ENCODE data around the gene DRC7.

Gene DRC7, protein sequence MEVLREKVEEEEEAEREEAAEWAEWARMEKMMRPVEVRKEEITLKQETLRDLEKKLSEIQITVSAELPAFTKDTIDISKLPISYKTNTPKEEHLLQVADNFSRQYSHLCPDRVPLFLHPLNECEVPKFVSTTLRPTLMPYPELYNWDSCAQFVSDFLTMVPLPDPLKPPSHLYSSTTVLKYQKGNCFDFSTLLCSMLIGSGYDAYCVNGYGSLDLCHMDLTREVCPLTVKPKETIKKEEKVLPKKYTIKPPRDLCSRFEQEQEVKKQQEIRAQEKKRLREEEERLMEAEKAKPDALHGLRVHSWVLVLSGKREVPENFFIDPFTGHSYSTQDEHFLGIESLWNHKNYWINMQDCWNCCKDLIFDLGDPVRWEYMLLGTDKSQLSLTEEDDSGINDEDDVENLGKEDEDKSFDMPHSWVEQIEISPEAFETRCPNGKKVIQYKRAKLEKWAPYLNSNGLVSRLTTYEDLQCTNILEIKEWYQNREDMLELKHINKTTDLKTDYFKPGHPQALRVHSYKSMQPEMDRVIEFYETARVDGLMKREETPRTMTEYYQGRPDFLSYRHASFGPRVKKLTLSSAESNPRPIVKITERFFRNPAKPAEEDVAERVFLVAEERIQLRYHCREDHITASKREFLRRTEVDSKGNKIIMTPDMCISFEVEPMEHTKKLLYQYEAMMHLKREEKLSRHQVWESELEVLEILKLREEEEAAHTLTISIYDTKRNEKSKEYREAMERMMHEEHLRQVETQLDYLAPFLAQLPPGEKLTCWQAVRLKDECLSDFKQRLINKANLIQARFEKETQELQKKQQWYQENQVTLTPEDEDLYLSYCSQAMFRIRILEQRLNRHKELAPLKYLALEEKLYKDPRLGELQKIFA

DNA sequence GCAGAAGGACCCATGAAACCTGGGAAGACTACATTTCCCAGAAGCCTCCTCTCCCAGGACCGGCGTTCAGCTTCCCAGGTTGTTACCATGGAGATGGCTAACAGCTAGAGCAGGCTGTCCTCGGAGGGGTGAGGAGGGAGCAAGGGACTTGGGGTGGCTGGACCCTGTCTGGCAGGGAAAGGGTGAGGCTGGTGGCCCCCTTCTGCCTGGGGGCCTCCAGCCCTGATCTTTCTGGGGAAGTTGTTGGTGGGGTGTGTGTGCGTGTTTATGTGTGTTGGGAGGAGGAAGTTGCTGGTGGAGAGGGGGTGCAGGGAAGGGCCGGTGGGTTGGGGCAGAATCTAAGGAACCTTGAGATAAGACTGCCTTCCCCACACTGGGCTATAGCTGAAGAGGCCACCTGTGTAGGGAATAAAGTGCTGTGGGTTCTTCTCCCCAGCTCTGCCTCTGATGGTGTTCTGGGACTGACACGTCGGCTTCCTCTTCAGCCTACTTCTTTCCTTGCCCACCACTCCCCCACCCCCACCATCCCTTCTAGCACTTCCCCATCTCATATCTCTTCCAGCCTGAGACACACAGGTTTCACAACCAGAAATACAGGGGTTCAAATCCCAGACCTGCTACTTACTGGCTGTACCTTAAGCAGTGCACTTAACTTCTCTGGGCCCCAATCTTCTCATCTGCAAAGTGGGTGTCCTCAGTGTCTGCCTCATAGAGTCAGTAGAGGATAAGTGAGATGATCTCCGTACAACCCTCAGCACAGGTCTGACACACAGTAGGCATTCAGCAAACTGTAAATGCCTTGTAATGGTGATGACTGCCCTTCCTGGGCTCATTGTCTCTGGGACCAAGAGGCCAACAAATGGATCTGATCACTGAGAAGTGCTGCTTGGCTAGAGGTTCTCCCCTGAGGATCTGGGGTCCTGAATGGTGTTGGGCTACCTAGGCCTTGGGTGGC is at the start of gene DRC7:
TSS of gene DRC7 (plus strand) at position 82 of the 955 bp plus-strand sequence. CDS start 3,144 bp downstream, outside the sequence.
- DNase-seq: peak; percentile 42

DNA sequence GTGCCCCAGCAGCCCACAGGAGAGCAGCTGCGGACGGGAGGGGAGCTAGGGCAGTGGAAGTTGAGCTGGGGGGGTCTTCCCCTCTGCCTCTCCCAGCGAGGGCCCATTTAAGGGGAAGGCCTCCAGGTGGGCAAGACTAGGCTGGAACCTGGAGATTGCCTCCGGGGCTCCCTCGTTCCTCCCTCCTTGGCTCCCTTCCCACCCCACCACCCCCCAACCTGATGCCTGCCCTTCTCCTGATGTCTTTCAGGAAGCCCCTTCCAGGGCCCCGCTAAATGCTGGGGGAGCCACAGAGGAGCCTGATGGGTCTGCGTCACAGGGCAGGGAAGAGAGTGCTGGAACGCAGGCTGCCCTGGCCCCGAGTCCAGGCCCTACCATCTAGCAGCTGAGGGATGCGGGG is 49.4 kb upstream of the DRC7 start:
- DNase-seq: no peak

DNA sequence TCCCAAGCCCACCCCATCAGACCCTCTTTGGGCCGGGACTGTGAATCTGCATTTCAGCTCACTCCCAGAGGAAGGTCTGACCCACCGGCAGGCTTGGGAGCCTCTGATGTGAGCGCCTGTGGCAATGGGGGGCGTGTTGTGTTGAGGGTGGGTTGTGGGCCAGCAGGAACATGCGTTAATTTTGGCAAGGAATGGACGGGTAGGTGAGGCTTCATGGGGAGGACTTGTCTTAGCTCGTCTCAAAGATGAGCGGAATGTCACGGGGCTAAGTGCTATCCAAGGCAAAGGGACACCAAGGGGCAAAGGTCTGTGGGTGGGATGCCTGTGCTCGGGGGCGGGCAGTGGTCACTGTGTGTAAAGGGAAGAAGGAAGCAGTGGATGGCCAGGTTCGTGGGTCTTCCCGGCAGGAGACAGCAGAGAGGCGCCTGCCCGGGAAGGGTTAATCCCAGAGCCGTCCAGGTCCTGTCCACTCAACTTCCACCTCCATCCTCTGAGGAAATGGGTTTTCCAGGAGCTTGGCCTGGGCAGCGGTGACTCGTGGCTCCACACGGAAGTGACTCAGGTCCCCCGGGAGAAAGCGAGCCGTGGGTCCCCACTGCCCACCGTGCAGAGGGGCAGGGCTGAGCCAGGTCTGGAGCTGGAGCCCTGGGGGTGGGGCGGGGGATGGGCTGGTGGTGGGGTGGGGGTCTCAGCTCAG is 48.8 kb upstream of the DRC7 start:
- no peak for DNase-seq

DNA sequence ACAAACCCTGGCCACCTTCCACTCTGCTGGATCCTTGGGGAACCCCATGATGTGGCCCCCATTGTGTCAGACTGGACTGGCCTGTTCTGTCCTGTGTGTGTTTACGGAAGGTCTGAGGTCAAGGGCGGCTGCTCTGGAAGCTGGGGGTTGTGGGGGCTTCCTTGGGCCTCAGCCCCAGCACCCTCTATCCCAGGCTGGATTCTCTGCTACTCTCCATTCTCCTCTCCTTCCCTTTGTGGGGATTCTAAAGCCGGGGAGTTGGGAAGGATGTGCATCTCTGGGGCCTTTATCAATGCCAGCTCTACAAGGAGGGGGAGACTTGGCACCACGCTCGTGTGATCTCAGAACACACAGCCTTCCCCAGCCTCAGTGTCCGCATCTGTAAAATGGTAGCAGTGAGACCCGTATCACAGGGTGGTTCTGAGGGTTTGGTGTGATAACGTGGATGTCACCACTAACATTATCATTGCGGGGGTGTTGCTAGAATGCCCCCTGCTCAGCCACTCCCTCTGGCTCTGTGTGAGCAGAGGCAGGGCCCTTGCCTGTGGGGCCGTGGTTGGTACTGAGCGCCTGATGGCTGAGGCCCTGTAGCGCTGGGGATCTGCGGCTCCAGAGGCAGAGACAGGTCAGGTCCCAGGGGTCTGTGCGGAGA is 48.1 kb upstream of the DRC7 start:
- DNase-seq: no peak

DNA sequence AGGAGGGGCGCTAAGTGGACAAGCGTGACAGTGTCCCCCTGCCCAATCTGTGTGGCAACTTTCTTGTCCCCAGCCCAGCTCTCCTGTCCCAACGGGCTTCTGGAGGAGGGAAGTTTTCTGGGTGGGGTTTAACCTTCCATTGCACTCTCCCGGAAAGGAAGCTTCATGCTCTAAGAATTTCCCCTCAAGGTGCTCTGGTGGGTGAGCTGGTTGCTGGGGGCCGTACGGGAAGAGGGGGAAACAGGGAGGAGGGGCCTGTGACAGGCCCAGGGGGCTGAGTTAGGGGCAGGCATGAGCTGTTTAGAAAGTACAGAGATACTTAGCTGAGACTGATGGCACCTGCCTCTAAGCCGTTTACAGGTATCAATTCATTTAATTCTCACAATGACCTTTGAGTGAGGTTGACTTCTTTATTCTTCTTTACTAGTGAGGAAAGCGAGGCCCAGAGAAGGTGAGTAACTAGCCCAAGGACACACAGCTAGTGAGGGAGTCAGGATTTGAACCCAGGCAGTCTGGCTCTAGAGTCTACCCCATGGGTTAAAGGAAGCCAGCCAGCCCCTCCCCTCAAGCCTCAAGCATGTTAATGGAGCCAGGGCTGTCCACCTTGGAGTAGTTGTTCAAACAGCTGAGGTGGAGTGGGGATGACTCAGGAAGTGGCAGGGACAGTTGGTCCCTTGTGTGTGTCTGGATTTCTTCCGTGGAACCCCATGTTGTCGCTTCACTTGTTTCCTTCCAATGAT is 47.3 kb upstream of the DRC7 start:
- no peak for DNase-seq

DNA sequence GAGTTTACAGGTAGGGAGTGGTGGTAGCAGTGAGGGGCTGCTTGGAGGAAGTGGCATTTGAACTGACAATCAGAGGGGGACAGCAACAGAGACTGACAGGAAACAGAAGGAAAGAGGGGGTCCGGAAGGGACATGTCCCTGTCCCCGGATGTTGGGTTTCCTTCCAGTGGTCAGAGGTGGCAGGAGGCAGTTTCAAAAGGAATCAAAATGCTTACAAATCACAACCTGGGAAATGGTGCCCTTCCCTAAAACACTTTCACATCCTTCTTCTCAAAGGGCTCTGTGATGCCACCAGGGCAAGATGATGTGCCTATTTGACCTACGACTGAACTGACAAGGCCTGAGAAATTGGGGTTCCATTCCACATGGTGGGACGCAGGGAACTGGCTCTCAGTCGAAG is 46.5 kb upstream of the DRC7 start:
- no peak for DNase-seq

DNA sequence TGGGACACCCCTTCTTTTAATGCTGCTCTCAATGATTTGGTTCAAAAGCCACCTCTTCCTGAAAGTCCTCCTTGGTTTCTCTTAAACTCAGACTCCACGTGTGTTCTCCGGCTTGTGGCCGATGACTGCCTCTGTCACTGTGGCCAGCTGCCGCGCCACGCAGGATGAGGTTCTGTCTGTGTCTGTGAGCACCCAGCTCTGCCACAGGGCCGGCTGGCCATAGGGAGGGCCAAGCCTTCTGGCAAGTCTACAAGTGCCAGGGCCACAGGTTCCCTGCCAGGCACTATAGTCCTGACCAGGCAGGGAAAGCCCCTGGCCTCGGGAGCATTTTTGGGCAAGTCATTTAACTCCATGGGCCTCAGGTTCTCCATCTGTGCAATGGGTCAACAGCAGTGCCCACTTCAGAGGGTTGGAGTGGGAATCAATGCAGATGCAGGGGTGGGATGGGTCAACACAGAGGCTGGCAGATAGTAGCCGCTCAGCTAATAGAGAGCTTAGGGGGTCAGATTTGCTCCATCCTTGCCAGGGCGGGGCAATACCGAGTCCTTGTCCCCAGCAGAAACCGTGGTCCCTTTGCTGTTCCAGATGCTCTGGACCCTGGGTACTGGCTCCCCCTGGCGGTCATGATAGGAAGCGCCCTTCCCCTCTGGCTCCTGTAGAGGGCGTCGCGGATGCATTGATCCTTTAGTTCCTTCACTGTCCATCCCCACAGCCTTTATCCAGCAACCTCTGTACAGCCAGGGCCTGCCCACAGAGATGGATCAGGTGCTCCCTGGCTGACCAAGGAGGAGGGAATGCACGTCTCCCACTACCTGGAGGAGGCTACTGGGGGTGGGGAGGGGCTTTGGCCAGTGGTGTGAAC is 45.8 kb upstream of the DRC7 start:
- peak; percentile 95 for DNase-seq

DNA sequence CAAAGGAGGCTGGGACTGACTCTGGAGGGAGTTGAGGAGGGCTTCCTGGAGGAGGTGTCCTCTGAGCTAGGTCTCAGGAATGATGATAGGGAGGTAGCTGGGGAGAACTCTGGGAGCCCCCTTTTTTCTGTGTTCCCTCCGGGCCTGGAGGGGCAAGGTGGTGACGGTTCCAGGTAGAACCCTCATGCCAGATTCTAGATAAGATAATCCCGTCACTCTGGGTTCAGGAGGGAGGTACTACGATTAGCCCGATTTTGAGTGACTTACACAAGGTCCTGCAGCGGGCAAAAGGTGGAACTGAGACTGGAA is 45.2 kb upstream of the DRC7 start:
- no peak for DNase-seq

DNA sequence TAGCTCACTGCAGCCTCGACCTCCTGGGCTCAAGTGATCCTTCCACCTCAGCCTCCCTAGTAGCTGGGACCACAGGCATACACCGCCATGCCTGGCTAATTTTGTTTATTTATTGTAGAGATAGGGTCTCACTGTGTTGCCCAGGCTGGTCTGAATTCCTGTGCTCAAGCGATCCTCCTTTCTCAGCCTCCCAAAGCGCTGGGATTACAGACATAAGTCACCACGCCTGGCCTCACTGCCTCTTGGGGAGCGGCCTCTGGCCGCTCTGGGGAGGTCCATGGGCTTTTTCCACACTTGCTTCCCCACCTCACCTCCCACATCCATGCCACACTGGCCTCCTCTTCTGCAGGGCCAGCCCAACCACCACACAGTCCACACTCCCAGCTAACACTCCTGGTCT is 44.8 kb upstream of the DRC7 start:
- no peak for DNase-seq

DNA sequence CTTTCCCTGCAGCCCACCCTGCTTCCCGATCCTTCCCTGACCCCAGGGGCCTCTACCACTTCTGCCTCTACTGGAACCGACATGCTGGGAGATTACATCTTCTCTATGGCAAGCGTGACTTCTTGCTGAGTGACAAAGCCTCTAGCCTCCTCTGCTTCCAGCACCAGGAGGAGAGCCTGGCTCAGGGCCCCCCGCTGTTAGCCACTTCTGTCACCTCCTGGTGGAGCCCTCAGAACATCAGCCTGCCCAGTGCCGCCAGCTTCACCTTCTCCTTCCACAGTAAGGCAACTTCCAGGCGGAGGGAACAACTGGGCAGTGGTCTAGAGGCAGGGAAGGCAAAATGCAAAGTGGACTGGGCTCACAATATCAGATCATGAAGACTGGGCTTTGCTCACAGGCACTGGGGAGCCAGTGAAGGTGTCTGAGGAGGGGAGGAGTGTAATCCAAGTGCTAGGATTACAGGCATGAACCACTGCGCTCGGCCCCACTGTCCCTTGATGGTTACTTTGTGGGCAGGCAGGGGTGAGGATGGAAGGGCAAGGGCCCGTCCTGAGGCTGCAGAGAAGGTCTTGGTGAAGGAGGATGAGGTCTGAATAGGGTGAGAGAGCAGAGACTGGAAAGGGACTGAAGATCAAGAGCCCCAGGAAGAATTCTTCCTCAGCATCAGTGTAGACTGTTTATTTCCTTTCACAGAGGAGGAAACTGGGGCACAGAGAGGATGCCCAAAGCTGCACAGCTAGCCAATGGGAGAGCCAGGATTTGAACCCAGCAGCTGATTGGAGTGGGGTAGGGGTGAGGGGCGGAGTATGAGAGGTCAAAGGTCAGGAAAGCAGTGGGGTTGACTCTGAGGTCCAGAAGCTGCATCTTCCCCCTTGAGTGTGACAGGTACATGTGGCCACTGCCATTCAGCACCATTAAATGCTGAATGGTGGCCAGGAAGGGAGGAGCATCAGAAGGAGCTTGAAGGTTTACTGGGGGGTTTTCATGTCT is 43.0 kb upstream of the DRC7 start:
- no peak for DNase-seq

DNA sequence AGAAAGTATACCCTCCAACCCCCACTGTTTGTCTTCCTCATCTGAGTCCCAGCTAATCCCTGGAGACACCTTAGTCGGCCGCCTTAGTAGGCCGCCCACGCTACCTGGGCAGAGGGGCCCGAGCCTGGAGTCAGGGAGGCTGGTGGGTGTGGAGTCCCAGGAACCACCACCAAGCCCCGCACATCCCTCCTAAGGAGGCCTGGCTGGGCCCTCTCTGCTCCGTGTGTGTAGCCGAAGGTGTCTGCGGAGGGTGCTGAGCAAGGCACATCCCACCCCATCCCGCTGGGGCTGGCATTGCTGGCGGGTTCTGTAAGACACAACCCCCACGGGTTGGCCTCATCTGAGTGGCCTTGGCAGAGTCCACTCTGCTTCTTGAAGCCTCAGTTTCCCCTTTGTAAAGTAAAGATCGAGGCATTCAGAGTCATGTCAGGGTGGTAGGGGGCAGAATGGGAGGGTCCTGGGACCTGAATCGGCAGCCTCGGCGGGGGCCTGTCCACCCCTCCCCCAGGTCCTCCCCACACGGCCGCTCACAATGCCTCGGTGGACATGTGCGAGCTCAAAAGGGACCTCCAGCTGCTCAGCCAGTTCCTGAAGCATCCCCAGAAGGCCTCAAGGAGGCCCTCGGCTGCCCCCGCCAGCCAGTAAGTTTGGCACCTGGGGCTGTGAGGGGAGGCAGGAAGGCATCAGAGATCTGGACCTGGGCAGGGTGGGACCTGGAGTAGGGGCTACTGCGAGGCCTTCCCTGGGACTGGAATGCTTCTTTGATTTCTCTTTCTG is 41.7 kb upstream of the DRC7 start:
- no peak for DNase-seq

DNA sequence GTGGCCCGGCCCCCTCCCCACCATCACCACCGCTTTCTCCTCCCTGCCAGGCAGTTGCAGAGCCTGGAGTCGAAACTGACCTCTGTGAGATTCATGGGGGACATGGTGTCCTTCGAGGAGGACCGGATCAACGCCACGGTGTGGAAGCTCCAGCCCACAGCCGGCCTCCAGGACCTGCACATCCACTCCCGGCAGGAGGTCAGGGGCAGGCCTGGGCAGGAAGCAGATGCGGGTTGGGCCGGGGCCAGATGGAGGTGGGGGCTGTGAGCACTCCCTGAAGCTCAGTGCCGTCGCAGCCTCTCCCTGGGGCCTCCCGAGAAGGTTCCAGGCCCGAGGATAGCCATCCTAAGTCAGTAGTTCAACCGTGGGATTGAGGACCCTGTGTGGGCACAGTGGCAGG is 40.7 kb upstream of the DRC7 start:
- no peak for DNase-seq

DNA sequence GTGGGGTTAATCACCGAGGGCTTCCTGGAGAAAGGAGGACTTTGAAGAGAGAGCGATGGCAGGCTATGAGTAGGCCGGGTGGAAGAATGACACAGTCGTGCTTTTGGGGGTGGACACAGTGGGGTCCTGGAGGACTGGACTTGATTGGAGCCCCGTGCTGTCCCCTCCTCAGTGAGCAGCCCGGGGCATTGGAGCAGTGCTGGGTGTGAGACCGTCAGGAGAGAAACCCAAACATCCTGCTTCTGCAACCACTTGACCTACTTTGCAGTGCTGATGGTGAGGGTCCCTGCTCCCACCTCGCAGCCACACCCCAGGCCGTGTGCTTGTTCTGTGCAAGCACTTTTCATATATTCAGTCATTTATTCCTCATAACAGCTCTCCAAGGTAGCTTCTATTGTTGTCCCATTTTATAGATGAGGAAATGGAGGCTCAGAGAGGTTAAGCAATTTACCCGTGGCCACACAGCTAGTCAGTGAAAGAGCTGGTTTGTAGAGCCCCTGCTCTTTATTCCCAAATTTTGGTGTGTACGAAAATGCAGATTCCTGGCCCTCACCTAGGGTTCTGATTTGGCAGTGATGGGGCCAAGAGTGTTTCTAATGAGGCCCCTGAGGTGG is 38.2 kb upstream of the DRC7 start:
- DNase-seq: no peak

DNA sequence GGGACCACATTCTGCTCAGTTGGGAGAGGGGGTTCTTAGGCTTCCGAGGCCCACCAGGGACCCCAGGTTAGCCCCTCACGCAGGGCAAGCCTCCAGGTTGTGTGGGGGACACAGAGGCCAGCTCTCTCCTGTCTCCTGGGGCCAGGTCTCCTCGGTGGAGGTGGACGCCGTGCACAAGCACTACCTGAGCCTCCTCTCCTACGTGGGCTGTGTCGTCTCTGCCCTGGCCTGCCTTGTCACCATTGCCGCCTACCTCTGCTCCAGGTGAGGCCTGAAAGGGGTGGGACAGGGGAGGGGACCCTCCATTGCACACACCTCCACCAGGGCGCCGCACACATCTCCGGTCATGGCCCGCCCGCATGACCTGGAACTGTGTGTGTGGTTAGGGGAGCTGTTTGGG is 37.4 kb upstream of the DRC7 start:
- no peak for DNase-seq

DNA sequence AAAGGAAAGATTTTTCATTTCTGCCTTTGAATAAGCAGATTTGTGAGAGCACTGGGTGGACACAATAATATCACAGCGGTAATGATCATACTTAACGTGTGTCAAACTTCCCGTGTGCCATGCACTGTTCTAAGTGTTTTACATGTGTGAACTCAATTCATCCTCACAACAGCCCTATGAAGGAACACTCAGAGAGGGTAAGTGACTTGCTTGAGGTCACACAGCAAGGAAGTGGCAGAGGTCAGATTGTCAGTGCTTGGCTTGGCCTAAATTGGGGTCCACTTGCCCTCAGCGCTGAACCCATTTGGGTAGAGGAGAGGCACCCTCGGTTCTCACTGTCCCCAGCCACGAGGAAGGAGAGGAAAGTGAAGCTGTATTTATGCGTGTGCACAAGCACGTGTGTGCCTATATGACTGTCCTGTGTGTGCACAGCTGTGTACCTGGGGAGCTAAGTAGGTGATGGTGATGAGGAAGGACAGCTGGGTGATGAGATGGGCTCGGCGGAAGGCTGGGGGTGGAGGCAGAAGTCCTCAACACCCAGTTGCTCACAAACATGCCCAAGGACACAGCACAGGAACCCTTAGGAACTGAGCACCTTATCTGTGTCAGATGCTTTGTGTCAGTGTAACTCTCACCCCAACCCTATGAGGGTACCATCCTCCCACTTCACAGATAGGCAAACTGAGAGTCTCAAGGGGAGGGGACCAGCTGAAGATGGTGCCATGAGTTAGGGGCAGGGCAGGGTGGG is 36.3 kb upstream of the DRC7 start:
- DNase-seq: no peak

DNA sequence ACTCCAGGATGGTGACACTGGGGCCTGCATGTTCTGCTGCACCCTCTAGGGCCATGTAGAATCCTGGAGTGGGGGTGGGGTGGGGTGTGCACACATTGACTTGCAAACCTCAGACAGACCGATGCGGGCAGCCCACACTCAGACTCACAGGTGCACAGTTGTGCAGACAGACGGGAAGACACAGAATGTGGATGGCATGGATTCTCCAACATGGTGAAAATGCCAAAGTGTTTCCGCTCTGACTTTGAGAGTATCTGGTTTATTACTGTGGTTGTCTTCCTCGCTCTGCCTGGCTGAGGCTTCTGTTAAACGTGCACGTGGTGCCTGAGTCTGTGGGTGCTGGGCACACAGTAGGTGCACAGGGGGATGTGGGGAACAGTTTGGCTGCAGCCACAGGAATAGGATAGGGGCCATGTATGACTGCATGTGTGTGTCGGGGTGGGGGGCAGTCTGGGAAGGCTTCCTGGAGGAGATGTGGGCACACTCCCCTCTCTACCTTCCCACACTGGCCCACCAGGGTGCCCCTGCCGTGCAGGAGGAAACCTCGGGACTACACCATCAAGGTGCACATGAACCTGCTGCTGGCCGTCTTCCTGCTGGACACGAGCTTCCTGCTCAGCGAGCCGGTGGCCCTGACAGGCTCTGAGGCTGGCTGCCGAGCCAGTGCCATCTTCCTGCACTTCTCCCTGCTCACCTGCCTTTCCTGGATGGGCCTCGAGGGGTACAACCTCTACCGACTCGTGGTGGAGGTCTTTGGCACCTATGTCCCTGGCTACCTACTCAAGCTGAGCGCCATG is 35.5 kb upstream of the DRC7 start:
- no peak for DNase-seq

All from stimulated activated CD8-positive, alpha-beta memory T cell treated with anti-CD3 and anti-CD28 coated beads, Interleukin-4, amount 100 ng/mL, for 48 hours (primary cell).